Measurements from ENCODE around the gene WDR38. TPM values are rescaled to one million over a fixed set of nuclear protein-coding genes. Genes with fewer than 3 reads are reported as not detected.

The WDR38 gene
- total and polyA plus RNA-seq, 4 donors = not detected

DNA sequence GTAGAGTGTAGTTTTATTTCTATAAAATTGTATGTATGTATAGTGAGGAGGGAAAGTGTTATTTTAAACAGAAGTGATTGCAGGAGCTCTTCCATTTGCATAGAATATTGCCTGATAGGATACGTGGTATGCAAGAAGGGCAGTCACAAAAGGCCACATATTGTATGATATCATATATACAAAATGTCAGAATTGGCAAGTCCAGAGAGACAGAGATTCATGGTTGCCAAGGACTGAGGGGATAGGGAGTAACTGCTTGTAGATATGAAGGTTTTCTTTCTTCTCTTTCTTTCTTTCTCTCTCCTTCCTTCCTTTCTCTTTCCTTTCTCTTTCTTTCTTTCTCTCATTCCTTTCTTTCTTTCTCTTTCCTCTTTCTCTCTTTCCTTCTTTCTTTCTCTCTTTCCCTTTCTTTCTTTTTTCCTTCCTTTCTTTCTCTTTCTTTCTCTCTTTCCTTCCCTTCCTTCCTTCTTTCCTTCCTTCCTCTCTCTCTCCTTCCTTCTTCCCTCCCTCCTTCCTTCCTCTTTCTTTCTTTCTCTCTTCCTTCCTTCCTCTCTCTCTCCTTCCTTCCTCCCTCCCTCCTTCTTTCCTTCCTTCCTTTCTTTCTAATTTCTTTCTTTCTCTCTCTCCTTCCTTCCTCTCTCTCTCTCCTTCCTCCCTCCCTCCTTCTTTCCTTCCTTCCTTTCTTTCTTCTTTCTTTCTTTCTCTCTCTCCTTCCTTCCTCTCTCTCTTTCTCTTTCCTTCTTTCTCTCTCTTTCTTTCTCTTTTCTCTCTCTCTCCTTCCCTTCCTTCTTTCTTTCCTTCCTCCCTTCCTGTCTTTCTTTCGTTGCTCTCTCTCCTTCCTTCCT, 24.5 kb upstream of the WDR38 start:
- H3K9ac ChIP-seq (ENCODE audit: low read depth in 1 of 2, low read length in 2 of 2) = no peak overlapping the region
- 41% methylated on average over 2 of the region's 2 CpGs for WGBS

GRCh38 chr9:124829334-124829669, 24.0 kb upstream of the WDR38 start:
- no peak overlapping the region for H3K27ac ChIP-seq (ENCODE audit: low read depth in 1 of 2, low read length in 2 of 2)
- H3K9me3 ChIP-seq (ENCODE audit: control insufficient read depth in 4 of 4, low read length in 3 of 4) = no peaks in the 10 kb centered on the region
- H3K9ac ChIP-seq (ENCODE audit: low read depth in 1 of 2, low read length in 2 of 2) = no peak overlapping the region
- H3K4me3 ChIP-seq (ENCODE audit: low read depth in 1 of 3, low read length in 3 of 3) = no peak overlapping the region
- H3K36me3 ChIP-seq (ENCODE audit: control insufficient read depth in 4 of 4, insufficient read depth in 3 of 4, low read depth in 1 of 4, low read length in 3 of 4) = no peaks in the 10 kb centered on the region
- peaks cover 0 to 4% (median 0%) of the 10 kb centered on the region in 4 donors for H3K4me1 ChIP-seq (ENCODE audit: control insufficient read depth in 4 of 4, insufficient read depth in 4 of 4, low read length in 3 of 4)
- H3K27me3 ChIP-seq (ENCODE audit: control insufficient read depth in 4 of 4, insufficient read depth in 4 of 4, low read length in 3 of 4) = no peaks in the 10 kb centered on the region
- WGBS = 47% methylated on average over 5 of the region's 5 CpGs
- DNase-seq (ENCODE audit: low spot score) = no peak
- TF ChIP-seq TAF1 (conservative IDR thresholded peaks at IDR 0.05) = no peak
- TF ChIP-seq SP1 (IDR thresholded peaks at IDR 0.05) = no peak
- no peak for TF ChIP-seq MAX (IDR thresholded peaks at IDR 0.05)
- TF ChIP-seq JUND (IDR thresholded peaks at IDR 0.05) = no peak
- TF ChIP-seq ATF3 (IDR thresholded peaks at IDR 0.05) = no peak
- TF ChIP-seq EGR1 (IDR thresholded peaks at IDR 0.05; ENCODE audit: low read depth in 2 of 2) = no peak
- no peak for TF ChIP-seq HNF4G (IDR thresholded peaks at IDR 0.05)
- no peak for TF ChIP-seq YY1 (IDR thresholded peaks at IDR 0.05)
- TF ChIP-seq, protein P1, sequence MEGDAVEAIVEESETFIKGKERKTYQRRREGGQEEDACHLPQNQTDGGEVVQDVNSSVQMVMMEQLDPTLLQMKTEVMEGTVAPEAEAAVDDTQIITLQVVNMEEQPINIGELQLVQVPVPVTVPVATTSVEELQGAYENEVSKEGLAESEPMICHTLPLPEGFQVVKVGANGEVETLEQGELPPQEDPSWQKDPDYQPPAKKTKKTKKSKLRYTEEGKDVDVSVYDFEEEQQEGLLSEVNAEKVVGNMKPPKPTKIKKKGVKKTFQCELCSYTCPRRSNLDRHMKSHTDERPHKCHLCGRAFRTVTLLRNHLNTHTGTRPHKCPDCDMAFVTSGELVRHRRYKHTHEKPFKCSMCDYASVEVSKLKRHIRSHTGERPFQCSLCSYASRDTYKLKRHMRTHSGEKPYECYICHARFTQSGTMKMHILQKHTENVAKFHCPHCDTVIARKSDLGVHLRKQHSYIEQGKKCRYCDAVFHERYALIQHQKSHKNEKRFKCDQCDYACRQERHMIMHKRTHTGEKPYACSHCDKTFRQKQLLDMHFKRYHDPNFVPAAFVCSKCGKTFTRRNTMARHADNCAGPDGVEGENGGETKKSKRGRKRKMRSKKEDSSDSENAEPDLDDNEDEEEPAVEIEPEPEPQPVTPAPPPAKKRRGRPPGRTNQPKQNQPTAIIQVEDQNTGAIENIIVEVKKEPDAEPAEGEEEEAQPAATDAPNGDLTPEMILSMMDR (IDR thresholded peaks at IDR 0.05; ENCODE audit: low read depth, low read length, missing input control) = no peak
- TF ChIP-seq FOXA1 (IDR thresholded peaks at IDR 0.05) = no peak
- TF ChIP-seq, protein P2, sequence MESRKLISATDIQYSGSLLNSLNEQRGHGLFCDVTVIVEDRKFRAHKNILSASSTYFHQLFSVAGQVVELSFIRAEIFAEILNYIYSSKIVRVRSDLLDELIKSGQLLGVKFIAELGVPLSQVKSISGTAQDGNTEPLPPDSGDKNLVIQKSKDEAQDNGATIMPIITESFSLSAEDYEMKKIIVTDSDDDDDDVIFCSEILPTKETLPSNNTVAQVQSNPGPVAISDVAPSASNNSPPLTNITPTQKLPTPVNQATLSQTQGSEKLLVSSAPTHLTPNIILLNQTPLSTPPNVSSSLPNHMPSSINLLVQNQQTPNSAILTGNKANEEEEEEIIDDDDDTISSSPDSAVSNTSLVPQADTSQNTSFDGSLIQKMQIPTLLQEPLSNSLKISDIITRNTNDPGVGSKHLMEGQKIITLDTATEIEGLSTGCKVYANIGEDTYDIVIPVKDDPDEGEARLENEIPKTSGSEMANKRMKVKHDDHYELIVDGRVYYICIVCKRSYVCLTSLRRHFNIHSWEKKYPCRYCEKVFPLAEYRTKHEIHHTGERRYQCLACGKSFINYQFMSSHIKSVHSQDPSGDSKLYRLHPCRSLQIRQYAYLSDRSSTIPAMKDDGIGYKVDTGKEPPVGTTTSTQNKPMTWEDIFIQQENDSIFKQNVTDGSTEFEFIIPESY (IDR thresholded peaks at IDR 0.05) = no peak
- no peak for TF ChIP-seq RAD21 (IDR thresholded peaks at IDR 0.05)
- TF ChIP-seq RXRA (IDR thresholded peaks at IDR 0.05) = no peak
- no peak for TF ChIP-seq REST (IDR thresholded peaks at IDR 0.05)
- no peak for TF ChIP-seq NR2F2 (IDR thresholded peaks at IDR 0.05)
- no peak for TF ChIP-seq FOXA2 (IDR thresholded peaks at IDR 0.05)
- no peak for TF ChIP-seq GABPA (IDR thresholded peaks at IDR 0.05 in 1 of 2, conservative IDR thresholded peaks at IDR 0.05 in 1 of 2)
- TF ChIP-seq HNF4A (conservative IDR thresholded peaks at IDR 0.05) = no peak

More for the DNA sequence above, 24.5 kb upstream of the WDR38 start:
- no peaks in the 10 kb centered on the region for H3K36me3 ChIP-seq (ENCODE audit: control insufficient read depth in 4 of 4, insufficient read depth in 3 of 4, low read depth in 1 of 4, low read length in 3 of 4)
- no peak overlapping the region for H3K4me3 ChIP-seq (ENCODE audit: low read depth in 1 of 3, low read length in 3 of 3)
- no peaks in the 10 kb centered on the region for H3K27me3 ChIP-seq (ENCODE audit: control insufficient read depth in 4 of 4, insufficient read depth in 4 of 4, low read length in 3 of 4)
- TF ChIP-seq RXRA (IDR thresholded peaks at IDR 0.05) (no peak), NR2F2 (IDR thresholded peaks at IDR 0.05) (no peak), SP1 (IDR thresholded peaks at IDR 0.05) (no peak), GABPA (IDR thresholded peaks at IDR 0.05 in 1 of 2, conservative IDR thresholded peaks at IDR 0.05 in 1 of 2) (no peak)
- DNase-seq (ENCODE audit: low spot score) = no peak
- H3K9me3 ChIP-seq (ENCODE audit: control insufficient read depth in 4 of 4, low read length in 3 of 4) = no peaks in the 10 kb centered on the region
- no peak overlapping the region for H3K27ac ChIP-seq (ENCODE audit: low read depth in 1 of 2, low read length in 2 of 2)
- H3K4me1 ChIP-seq (ENCODE audit: control insufficient read depth in 4 of 4, insufficient read depth in 4 of 4, low read length in 3 of 4) = peaks cover 0 to 4% (median 0%) of the 10 kb centered on the region in 4 donors

Measured in liver (tissue), 9 donors.